GM19324 (cell line): ENCODE results near the gene PIGR.

Experiments
- ATAC-seq: cut with Tn5 transposase; IDR thresholded peaks from one replicate; pipeline ENCODE4 v1.9.1; 2021; ENCODE audit warnings: mild to moderate bottlenecking, moderate library complexity; ENCODE audit not compliant: unreplicated experiment, low FRiP score

PIGR gene, protein sequence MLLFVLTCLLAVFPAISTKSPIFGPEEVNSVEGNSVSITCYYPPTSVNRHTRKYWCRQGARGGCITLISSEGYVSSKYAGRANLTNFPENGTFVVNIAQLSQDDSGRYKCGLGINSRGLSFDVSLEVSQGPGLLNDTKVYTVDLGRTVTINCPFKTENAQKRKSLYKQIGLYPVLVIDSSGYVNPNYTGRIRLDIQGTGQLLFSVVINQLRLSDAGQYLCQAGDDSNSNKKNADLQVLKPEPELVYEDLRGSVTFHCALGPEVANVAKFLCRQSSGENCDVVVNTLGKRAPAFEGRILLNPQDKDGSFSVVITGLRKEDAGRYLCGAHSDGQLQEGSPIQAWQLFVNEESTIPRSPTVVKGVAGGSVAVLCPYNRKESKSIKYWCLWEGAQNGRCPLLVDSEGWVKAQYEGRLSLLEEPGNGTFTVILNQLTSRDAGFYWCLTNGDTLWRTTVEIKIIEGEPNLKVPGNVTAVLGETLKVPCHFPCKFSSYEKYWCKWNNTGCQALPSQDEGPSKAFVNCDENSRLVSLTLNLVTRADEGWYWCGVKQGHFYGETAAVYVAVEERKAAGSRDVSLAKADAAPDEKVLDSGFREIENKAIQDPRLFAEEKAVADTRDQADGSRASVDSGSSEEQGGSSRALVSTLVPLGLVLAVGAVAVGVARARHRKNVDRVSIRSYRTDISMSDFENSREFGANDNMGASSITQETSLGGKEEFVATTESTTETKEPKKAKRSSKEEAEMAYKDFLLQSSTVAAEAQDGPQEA

GRCh38 chr1:206946261-206946660 lies at the start of gene PIGR:
PIGR (minus strand) TSS chr1:206946466; CDS start chr1:206940531, 5,935 bp downstream.
- ATAC-seq: no peak

DNA sequence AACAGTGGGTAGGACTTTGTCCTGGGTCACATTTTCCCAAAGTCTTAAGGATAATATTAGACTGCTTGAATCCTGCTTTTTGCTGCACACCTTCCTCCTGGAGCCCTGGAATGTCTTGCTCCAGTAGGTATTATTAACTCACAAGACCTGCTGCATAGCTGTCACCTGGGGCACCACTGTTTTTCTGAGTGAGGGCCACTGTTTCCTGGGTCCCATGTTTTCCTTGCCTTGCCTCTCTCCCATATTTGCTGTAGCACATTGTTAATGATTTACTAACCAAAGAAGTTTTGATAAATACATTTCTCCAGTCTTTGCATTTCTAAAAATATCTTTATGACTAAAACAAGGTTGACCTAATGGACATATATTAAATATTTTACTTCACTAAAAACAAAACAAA lies 46.5 kb upstream of the PIGR start:
- ATAC-seq: no peak

DNA sequence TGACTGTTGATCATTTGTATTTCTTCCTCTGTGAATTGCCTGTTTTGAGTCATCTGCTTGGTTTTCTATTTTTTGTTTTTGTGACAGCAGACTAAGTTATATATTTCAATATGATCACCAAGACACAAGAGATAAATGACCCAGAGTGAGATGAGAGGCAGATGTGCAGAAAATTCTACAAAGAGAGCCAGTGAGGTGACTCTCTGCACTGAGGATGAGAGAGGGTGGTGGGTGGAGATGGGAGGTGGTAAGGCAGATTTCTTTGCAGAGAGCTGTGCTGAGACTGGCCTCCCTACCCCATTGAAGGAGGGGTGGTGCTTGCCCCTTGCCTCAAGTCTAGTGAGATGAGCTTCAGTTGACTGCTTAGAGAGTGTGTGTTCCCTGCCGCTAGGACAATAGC lies 41.6 kb upstream of the PIGR start:
- no peak for ATAC-seq

DNA sequence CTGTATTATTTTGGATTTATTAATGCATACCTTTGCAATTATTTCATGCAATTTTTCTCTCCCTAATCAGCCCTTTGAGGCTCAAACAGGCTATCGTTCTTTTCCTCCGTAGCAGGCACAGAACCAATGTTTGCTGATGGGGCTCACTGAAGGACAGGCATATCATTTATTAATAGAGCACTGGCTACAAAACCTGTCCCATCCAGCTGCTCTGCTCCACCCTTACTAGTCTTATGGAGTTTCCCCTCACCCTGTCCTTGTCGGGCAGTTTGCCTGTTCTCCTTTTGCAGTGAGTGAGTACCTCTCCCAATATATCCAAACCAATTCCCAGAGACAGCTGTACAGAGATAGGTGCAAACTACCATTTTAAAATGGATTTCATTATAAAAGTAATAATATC lies 40.6 kb upstream of the PIGR start:
- ATAC-seq: no peak

DNA sequence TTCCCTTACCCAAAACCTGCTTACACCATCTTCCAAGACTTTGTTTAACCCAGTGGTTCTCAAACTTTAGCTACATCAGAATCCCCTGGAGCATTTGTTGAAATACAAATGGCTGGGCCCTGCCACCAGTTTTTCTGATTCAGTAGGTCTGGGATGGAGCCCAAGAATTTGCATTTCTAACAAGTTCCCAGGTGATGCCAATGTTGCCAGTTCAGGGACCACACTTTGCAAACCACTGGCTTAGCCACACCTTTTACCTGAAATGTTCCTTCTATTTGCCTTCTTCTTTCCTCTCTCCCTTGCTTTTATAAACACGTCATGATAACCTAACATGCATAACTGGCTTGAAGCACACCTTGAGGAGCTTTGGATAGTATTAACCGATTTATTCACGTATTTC lies 40.1 kb upstream of the PIGR start:
- no peak for ATAC-seq

- no peak for ATAC-seq
Observed at GRCh38 chr1:206985162-206985749, 39.0 kb upstream of the PIGR start.

- no peak for ATAC-seq
Observed at GRCh38 chr1:206982216-206982615, 36.0 kb upstream of the PIGR start.

GRCh38 chr1:206979379-206980043 lies 33.2 kb upstream of the PIGR start:
- no peak for ATAC-seq

DNA sequence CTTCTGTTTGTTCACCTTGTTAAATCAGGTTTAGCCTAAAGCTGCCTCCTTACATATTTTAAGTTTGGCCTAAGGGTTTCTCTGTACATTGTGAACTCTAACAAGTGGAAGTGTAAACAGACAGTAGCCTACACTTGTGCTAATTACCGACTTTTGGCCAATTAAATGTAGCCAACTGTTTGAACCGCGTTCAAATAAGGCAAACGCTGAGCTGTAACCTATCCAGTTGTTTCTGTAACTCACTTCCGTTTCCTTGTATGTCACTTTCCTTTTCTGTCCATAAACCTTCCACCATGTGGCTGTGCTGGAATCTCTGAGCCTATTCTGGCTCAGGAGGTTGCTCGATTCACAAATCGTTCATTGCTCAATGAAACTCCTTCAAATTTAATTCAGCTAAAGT lies 32.0 kb upstream of the PIGR start:
- ATAC-seq: no peak

DNA sequence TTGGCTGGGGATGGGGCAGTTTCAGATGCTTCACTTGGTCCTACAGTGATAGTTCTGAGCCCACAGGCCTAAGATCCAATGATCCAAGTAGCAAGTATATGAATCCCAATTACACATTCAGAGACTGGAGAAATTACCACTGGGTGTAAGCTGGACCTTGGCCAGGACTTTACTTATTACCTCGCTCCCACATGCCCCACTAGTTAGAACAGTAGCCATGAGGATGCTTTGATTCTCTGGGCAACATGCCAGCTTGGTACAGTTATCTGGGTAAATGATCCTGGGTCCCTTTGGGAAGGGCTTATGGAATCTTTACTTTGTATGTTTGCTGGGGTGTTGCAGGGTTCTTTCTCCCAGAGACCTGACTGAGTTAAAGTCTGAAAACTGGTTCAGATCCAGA lies 29.0 kb upstream of the PIGR start:
- ATAC-seq: no peak

DNA sequence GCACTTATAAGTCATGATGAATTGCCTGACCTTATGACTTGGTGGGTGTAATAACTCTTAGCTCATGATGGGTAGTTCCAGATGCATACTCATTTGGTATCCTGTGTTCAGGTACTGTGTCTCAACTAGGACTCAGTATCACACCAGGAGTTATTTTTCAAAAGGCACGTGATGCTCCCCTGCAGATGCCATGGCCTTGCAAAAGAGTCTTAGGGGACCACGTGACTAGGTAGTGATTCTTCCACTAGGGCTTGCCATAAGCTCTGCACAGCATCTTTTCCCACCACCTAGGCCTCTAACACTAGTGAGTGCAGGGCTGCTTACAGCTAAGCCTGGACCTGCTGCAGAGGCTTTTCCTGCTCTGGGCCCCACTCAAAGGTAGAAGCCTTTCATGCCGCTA lies 27.9 kb upstream of the PIGR start:
- ATAC-seq: no peak

GRCh38 chr1:206972728-206973127 lies 26.5 kb upstream of the PIGR start:
- ATAC-seq: no peak

GRCh38 chr1:206971029-206971655 lies 24.9 kb upstream of the PIGR start:
- no peak for ATAC-seq

GRCh38 chr1:206970446-206970845 lies 24.2 kb upstream of the PIGR start, which contains the start of gene FCAMR:
FCAMR (minus strand) TSS chr1:206970460; CDS start chr1:206970125, 335 bp downstream.
- no peak for ATAC-seq

GRCh38 chr1:206969090-206969489 lies 22.8 kb upstream of the PIGR start:
- ATAC-seq: no peak

DNA sequence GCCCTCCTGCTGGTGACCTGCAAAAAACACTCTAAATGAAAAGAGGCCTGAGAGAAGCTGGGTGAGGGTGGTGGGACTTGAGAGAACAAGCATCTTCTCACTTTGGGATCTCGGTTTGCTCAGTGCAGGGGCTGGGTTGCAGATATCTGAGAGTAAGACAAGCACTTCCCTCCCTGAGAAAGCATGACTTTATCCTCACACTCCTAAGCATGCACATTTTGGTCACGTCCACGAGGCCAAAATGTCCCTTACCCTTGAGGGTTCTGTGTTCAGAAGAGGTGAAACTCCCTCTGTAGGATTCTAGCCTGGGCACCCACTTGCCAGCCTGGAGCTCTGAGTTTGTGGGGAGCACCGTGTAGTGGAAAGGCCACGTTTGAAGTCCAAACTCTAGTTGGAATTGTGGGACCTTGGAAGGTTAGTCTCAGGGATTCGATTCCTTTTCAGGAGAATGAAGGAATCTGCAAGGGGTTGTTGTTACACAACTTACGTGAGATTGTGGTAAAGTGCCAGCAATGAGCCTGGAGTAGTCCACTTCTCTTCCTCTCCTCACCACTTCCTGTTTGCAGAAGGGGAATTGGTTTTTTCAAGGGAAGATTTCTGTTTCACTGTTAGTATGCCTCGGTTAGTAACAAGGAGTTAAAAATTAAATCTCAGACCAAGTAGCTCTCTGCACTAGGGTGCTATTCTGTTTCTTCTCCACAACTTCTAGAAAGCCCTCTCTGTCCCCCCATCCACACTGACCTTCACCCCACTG lies 21.0 kb upstream of the PIGR start:
- ATAC-seq: no peak

DNA sequence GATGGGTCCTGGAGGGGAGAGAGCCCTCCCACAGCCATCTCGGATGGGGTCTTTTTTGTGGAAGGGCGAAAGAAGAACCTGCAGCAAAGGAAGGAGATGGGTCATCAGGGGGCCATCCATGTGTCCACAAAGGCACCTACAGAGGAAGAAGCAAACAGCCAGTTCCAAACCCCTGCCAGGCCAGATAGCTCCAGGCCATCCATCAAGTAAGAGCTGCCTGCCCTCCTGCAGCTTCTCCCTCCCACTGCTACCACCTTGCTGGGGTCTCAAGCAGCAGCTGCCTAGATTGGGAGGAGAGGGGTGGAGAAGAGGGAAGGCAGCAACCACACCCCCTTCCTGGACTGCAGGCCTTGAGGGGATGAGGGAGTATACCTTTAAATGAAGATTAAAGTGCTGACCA lies 19.5 kb upstream of the PIGR start:
- no peak for ATAC-seq

DNA sequence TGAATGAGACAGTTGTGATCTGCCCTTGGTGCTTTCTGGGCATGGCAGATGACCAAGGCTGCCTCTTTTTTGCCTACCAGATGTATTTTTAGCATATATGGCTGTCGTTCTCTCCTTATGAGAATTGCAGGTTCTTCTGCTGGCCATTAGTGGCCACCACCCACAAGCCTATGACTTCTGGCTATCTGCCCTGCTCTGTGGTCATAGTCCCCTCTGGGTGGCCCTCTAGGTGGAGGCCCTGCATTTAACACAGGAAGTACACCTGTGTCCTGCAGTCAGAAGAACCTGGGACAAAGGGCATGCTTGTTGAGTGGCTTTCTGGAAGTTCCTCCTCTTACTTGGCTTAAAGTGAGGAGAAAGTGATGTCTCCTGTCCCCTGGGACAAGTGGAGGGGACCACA lies 17.5 kb upstream of the PIGR start:
- ATAC-seq: no peak

DNA sequence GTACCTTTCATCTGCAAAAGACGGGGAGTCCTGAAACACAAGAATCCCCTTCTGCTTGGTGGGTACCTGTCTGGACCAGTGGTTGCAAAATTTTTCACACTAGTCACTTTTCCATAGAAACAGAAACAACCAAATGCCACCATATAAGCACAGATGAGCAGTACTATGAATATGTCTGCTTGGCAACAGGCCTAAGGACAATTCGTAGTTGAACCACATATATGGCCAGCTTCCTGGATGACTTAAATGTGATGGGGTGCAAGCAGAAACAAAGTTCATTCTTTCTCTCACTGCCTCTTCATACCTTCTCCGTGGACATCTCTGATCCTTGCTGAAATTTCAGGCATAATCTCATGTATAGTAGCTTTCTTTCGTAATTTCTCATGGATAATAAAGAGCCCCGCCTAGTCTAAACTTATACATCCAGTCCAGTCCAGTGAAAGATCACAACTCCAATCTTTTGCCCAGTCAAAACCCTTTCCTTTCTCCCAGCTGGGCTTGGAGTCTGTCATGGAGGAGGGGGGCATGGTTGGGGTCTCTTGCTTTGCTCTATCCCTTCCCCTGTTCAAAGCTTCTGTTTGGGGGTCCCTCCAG lies 16.9 kb upstream of the PIGR start:
- ATAC-seq: no peak
